Measurements from ENCODE around the gene ARHGEF28. TPM values are rescaled to one million over a fixed set of nuclear protein-coding genes. Genes with fewer than 3 reads are reported as not detected.

The ARHGEF28 gene
- total RNA-seq, 4 donors from 2014 or later, result 9.8 to 18.7 (median 18.6) TPM

GRCh38 chr5:73678807-73679206, 52.8 kb downstream of the ARHGEF28 start:
- Histone ChIP-seq H3K4me3 (no peak overlapping the region), H3K36me3 (no peaks in the 10 kb centered on the region), H3K27me3 (no peaks in the 10 kb centered on the region), H3K9me3 (no peaks in the 10 kb centered on the region), H3K4me1 (peaks cover 0 to 20% (median 6%) of the 10 kb centered on the region in 4 donors), H3K27ac (peak overlapping the region; percentile 10 to 58 (median 28))
- WGBS, 2 donors (ENCODE audit: low coverage in 1 of 2), result 82 to 93% methylated on average over 3 of the region's 3 CpGs
- no peak for DNase-seq
- TF ChIP-seq CTCF (IDR thresholded peaks at IDR 0.05), result no peak
- TF ChIP-seq POLR2AphosphoS5 (IDR thresholded peaks at IDR 0.05), result no peak
- TF ChIP-seq EP300 (IDR thresholded peaks at IDR 0.05; ENCODE audit: low read depth), result no peak
- TF ChIP-seq POLR2A (IDR thresholded peaks at IDR 0.05), result no peak
- intact Hi-C loops (cut with DNase I; ENCODE audit: low total_unique reads), result no loop called here
- in situ Hi-C loops (cut with MboI; ENCODE audit: low pct_ligation_motif_present in 1 of 4, low pct_unique_long_range_greater_than_20kb in 1 of 4, low sequenced_read_pairs in 3 of 4), result no loop called here

- no peak overlapping the region for H3K4me3 ChIP-seq
- H3K27ac ChIP-seq, result no peak overlapping the region
- H3K4me1 ChIP-seq, result peaks cover 0 to 12% (median 0%) of the 10 kb centered on the region in 4 donors
- TF ChIP-seq CTCF (IDR thresholded peaks at IDR 0.05) (no peak), POLR2AphosphoS5 (IDR thresholded peaks at IDR 0.05) (no peak), EP300 (IDR thresholded peaks at IDR 0.05; ENCODE audit: low read depth) (no peak)
- no peak for DNase-seq
- H3K27me3 ChIP-seq, result no peaks in the 10 kb centered on the region
- H3K9me3 ChIP-seq, result no peaks in the 10 kb centered on the region
- intact Hi-C loops (cut with DNase I; ENCODE audit: low total_unique reads), result no loop called here
- no peaks in the 10 kb centered on the region for H3K36me3 ChIP-seq
- in situ Hi-C loops (cut with MboI; ENCODE audit: low pct_ligation_motif_present in 1 of 4, low pct_unique_long_range_greater_than_20kb in 1 of 4, low sequenced_read_pairs in 3 of 4), result no loop called here
- WGBS, 2 donors (ENCODE audit: low coverage in 1 of 2), result 95% methylated on average over 1 of the region's 1 CpG; no CpG with 5 or more reads in 1 of the 2 donors
Measured at GRCh38 chr5:73682176-73682575, 56.2 kb downstream of the ARHGEF28 start.

- TF ChIP-seq POLR2AphosphoS5 (IDR thresholded peaks at IDR 0.05) (no peak), CTCF (IDR thresholded peaks at IDR 0.05) (no peak), EP300 (IDR thresholded peaks at IDR 0.05; ENCODE audit: low read depth) (no peak), POLR2A (IDR thresholded peaks at IDR 0.05) (no peak)
- Histone ChIP-seq H3K9me3 (no peaks in the 10 kb centered on the region), H3K27ac (no peak overlapping the region), H3K27me3 (no peaks in the 10 kb centered on the region), H3K4me3 (no peak overlapping the region), H3K4me1 (no peaks in the 10 kb centered on the region), H3K36me3 (no peaks in the 10 kb centered on the region)
- 81 to 87% methylated on average over 7 of the region's 7 CpGs for WGBS, 2 donors (ENCODE audit: low coverage in 1 of 2)
- DNase-seq, result no peak
- intact Hi-C loops (cut with DNase I; ENCODE audit: low total_unique reads) (no loop called here), in situ Hi-C loops (cut with MboI; ENCODE audit: low pct_ligation_motif_present in 1 of 4, low pct_unique_long_range_greater_than_20kb in 1 of 4, low sequenced_read_pairs in 3 of 4) (no loop called here)
Measured at GRCh38 chr5:73684691-73685090, 58.7 kb downstream of the ARHGEF28 start.

GRCh38 chr5:73686912-73687311, 60.9 kb downstream of the ARHGEF28 start:
- Histone ChIP-seq H3K9me3 (no peaks in the 10 kb centered on the region), H3K4me1 (no peaks in the 10 kb centered on the region), H3K36me3 (no peaks in the 10 kb centered on the region), H3K27ac (no peak overlapping the region), H3K27me3 (no peaks in the 10 kb centered on the region), H3K4me3 (no peak overlapping the region)
- in situ Hi-C loops (cut with MboI; ENCODE audit: low pct_ligation_motif_present in 1 of 4, low pct_unique_long_range_greater_than_20kb in 1 of 4, low sequenced_read_pairs in 3 of 4) (no loop called here), intact Hi-C loops (cut with DNase I; ENCODE audit: low total_unique reads) (no loop called here)
- DNase-seq, result no peak
- TF ChIP-seq POLR2A (IDR thresholded peaks at IDR 0.05) (no peak), EP300 (IDR thresholded peaks at IDR 0.05; ENCODE audit: low read depth) (no peak), CTCF (IDR thresholded peaks at IDR 0.05) (no peak), POLR2AphosphoS5 (IDR thresholded peaks at IDR 0.05) (no peak)
- WGBS, 2 donors (ENCODE audit: low coverage in 1 of 2), result 50 to 64% methylated on average over 1 of the region's 1 CpG
